HG03354 (cell line): ENCODE measurements around the gene FHIT.

Experiments used
- ATAC-seq: cut with Tn5 transposase; IDR thresholded peaks from one replicate; pipeline ENCODE4 v1.9.1; 2021; ENCODE audit warnings: mild to moderate bottlenecking; ENCODE audit not compliant: unreplicated experiment, poor library complexity, severe bottlenecking

Gene FHIT

GRCh38 chr3:60810881-60811280 lies 440.4 kb downstream of the FHIT start:
- ATAC-seq, result no peak

DNA sequence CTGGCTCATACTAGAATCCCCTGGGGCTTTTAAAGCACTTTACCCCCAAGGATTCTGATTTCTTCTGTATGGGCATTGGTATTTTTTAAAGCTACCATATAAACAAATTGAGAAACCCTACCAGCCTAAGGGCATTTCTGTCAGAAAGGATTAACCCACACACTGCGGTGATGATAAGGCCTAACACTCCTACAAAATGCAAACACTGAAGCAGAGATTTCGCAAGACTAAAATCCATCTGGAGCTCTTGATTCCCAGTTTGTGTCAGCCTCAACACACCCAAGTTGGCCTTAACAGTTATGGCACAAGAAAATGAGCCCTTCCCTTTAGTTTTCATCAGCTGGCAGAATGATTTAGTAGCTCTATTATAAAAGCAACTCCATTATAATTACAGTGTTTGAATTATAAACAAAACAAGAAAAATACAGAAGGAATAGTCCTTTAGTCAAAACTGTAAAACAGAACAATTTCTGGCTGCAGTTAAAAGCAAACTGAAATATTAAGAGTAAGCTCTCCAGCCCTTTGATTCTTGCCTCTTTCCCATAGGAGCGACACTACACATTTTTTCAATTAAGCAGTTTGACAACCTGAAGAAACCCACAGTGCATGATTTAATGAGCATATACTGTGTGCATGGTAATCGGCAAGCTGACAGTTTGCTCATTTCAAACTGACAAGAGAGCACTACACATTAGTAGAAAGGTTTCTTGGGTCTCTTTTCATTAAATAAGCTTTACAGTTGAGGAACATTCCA lies 441.2 kb downstream of the FHIT start:
- no peak for ATAC-seq

DNA sequence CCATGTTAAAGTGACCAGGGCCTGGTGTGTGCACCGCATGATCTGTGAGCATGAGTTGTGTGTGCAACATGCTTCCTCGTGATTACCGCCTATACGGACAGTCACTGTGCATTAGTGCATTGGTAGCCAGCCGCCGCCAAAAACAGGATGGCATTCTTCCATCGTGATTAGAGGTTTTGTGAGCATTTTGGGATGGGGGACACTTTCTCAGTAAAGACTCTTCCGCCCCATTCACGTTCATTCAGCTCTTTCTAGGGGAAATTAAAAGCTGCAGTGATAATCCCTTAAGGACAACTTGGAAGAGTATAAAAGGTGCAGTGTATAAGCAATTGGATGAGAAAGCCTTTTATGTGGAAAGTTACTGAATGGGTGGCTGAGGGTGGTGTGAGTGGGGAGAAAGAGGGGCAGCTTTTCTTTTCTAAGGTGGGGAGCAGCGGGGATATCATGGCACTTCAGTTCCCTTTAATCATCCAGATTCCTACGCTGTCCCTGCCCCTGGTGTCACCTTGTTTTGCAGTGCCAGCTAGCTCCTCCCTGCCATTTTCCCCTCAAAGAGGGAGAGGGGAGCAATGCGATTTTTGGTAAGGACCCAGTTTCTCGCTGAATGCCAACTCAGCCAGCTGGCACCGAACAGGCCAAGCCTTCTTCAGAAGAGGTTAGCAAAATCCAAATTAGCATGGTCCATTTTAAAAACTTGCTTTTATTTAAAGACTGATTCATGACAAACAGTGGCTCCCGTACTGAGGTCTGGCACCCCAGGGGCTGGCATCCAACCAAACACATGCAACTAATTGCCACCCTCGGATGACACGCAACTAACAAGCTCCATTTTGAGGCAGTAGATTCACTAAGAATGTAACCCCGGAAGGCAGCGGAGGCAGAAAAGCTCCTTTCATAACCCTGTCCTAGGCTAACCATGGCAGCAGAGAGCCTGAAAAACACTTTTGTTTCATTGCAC lies 447.8 kb downstream of the FHIT start:
- ATAC-seq, result no peak

DNA sequence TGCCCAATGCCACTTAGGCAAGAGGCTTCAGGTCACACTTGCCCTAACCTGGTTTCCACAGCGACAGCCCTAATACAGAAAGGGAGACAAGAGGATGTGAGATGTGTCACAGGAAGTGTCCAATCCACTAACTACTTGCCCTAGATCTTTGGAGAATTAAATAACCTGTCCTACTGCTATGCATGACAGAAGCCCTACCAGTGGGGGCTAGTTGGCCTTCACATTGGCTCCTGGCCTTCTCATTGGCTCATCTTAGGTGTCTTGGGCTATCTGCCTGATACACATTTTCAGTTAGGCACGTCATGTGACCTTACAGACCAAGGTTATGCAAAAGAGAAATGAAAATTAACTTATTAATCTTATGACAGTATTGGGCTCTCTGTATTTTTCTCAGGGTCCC lies 449.9 kb downstream of the FHIT start:
- ATAC-seq, result no peak

- ATAC-seq, result no peak
Observed at GRCh38 chr3:60798456-60798855, 452.8 kb downstream of the FHIT start.

GRCh38 chr3:60792249-60792852 lies 458.9 kb downstream of the FHIT start:
- ATAC-seq, result no peak

- no peak for ATAC-seq
Observed at GRCh38 chr3:60788185-60788584, 463.1 kb downstream of the FHIT start.

DNA sequence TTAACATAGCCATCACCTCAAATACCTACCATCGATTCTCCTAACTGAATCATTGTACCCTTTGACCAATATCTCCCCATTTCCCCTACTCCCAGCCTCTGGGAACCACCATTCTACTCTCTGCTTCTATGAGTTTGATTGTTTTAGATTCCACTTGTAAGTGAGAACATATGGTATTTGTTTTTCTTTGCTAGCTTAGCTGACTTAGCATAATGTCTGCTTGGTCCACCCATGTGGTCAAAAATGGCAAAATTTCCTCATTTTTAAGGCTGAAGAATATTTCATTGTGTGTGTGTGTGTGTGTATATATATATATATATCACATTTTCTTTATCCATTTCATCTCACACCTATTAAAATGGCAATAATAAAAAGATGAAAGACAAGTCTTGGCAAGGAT lies 469.3 kb downstream of the FHIT start:
- no peak for ATAC-seq

DNA sequence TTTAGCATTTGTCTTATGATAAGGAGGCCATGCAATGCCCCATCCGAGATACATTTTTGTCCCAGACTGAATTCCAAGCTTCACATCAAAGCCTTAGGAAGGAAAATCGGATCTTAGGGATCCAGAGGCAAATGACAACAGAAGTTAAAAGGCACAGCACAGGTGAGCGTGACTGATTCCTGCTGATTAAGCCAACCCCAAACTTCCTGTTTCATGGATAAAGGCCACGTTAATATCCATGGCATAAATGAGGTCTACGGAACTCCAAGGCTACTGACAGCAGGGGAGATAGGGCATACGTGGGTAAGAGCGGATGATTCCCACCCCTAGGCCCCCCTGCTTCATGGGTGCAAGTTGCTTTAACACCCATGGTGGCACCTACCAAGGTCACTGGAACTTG lies 471.6 kb downstream of the FHIT start:
- no peak for ATAC-seq

GRCh38 chr3:60775985-60776384 lies 475.3 kb downstream of the FHIT start:
- ATAC-seq, result no peak

GRCh38 chr3:60774617-60775016 lies 476.6 kb downstream of the FHIT start:
- ATAC-seq, result no peak

DNA sequence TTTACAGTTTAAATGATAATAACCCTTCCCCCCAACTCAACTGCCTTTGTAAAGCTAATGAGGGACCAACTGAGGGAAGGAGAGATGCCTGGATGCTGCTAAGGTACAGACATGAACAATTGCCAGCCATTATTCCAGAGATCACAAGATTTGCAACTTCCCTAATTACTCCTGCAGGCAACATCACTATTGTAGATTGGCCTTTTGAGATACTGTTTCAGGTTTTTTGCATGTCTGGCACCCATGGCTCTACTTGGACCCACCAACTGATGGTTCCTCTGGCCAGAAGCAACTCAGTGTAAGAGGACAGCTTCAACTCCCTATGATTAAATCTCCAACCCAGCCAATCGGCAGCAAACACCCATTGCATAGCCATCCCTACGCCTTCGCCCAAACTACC lies 478.7 kb downstream of the FHIT start:
- no peak for ATAC-seq

GRCh38 chr3:60771766-60772165 lies 479.5 kb downstream of the FHIT start:
- no peak for ATAC-seq

- no peak for ATAC-seq
Observed at GRCh38 chr3:60770532-60770931, 480.7 kb downstream of the FHIT start.

GRCh38 chr3:60767536-60767935 lies 483.7 kb downstream of the FHIT start:
- no peak for ATAC-seq

GRCh38 chr3:60765776-60766175 lies 485.5 kb downstream of the FHIT start:
- no peak for ATAC-seq

GRCh38 chr3:60764870-60765269 lies 486.4 kb downstream of the FHIT start:
- no peak for ATAC-seq

- no peak for ATAC-seq
Observed at GRCh38 chr3:60760145-60760544, 491.1 kb downstream of the FHIT start.

DNA sequence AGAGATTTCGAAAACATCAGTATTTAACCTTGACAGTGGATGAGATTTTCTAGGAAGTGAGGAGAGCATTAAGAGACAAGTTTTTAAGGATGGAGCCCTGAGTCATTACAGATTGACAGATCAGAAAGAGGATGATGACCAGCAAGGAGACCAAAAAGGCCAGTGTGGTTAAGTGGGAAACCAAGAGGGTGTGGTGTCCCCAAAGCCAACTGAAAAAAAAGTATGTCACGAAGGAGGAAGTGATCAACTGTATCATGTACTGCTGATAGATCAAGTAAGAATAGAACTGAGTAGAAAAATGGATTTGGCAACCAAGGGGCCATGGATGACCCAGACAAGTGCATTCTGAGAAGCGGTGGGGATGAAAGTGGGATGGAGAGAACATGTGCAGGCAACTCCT lies 491.8 kb downstream of the FHIT start:
- ATAC-seq, result no peak

DNA sequence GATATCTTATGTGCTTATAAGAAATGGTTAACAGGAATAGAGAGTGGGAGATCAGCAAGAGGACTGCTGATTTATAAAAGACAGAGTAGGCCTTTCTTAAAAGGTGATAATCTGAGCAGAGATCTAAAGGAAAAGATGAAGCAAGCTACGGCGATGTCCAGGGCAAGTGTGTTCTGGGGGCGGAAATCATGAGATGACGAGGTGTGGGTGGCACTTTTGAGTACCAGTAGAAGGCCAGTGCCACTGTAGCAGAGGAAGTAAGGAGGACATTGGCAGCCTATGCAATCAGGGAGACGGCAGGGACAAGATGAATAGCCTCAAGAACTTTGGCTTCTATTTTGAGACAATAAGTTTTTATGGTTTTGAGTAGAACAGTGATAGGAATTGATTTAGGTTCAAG lies 492.4 kb downstream of the FHIT start:
- ATAC-seq, result no peak

DNA sequence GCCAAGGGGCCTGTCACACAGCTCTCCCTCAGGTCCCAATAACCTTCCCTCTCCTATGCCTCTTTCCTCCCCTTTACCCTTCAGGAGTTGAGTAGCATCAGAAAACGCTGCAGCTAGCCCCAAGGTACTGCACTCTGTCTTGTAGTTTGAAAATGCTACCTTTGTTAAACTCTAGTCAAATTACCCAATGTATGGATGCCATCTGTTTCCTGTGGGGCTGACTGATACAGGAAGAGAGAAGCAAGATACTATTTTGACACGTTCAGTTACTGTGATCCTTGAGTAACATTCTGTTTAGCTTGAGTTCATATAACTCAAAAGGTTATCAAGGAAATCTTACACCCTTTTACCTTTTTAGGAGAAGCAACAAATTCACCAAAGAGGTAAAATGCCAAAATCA lies 493.1 kb downstream of the FHIT start:
- no peak for ATAC-seq
